ENCODE data around the gene KCTD1. TPM values are rescaled to one million over a fixed set of nuclear protein-coding genes. Genes with fewer than 3 reads are reported as not detected.

Gene KCTD1
- total and polyA plus RNA-seq, 10 of the 15 experiments (the other 5 are each of a cell fraction or from before 2014, with no cell fraction given) = 1.5 to 13.4 (median 5.5) TPM

GRCh38 chr18:26520974-26521373 is 27.4 kb downstream of the KCTD1 start:
- Histone ChIP-seq H3K9ac (ENCODE audit: control insufficient read depth, insufficient read depth, low read length) (no peak overlapping the region), H3K4me3 (no peak overlapping the region), H4K20me1 (ENCODE audit: control insufficient read depth, insufficient read depth) (no peaks in the 10 kb centered on the region), H3K27me3 (replicated peaks in 1 of 2; ENCODE audit: control insufficient read depth in 2 of 2, insufficient read depth in 2 of 2, low read length in 1 of 2) (no peaks in the 10 kb centered on the region), H3K79me2 (ENCODE audit: control insufficient read depth, insufficient read depth, low read length) (no peaks in the 10 kb centered on the region), H3K9me3 (replicated peaks; ENCODE audit: control insufficient read depth, insufficient read depth, low read length) (no peaks in the 10 kb centered on the region), H2AFZ (ENCODE audit: control insufficient read depth, low read depth, low read length) (no peak overlapping the region), H3K27ac (ENCODE audit: control insufficient read depth, insufficient read depth) (no peak overlapping the region), H3K4me2 (ENCODE audit: control insufficient read depth, insufficient read depth) (no peak overlapping the region), H3K36me3 (ENCODE audit: control insufficient read depth in 2 of 2, insufficient read depth in 2 of 2, low read length in 1 of 2) (no peaks in the 10 kb centered on the region), H3K4me1 (ENCODE audit: control insufficient read depth, insufficient read depth, low read length) (no peaks in the 10 kb centered on the region)
- WGBS (ENCODE audit: insufficient coverage, insufficient replicate concordance, low lambda C conversion rate, missing lambda C conversion rate) = 82% methylated on average over 3 of the region's 3 CpGs
- POLR2A ChIA-PET = no interaction called here
- no TSS peak for BruUV-seq (replicated peaks)
- CTCF ChIA-PET = interaction anchor here (0.6 to 2.4 kb wide), 4 partner anchors 27 to 137 kb away, joined by 3 to 5 read pairs (median 4); partner anchors contain the start of gene KCTD1
- TF ChIP-seq RAD21 (IDR thresholded peaks at IDR 0.05; ENCODE audit: insufficient read depth, low read depth, low read length) (no peak), FOXK2 (IDR thresholded peaks at IDR 0.05) (no peak), CTCF (IDR thresholded peaks at IDR 0.05 in 2 of 3, conservative IDR thresholded peaks at IDR 0.05 in 1 of 3; ENCODE audit: control insufficient read depth in 2 of 3, extremely low read depth in 1 of 3, insufficient read depth in 1 of 3, low read depth in 3 of 3, low read length in 3 of 3) (no peak), STAT1 (conservative IDR thresholded peaks at IDR 0.05) (no peak), ZBED1 (IDR thresholded peaks at IDR 0.05; ENCODE audit: borderline replicate concordance) (no peak), RCOR1 (conservative IDR thresholded peaks at IDR 0.05; ENCODE audit: low read depth, low read length) (no peak), NR2F1 (conservative IDR thresholded peaks at IDR 0.05) (no peak), RBBP5 (conservative IDR thresholded peaks at IDR 0.05) (no peak), SREBF2 (IDR thresholded peaks at IDR 0.05; ENCODE audit: low read length) (no peak)
- in situ Hi-C loops (cut with MboI) (no loop called here), intact Hi-C loops (cut with micrococcal nuclease; ENCODE audit: unreplicated experiment) (no loop called here)
- RAD21 ChIA-PET (ENCODE audit: unreplicated experiment) = no interaction called here
- ATAC-seq = no peak
- DNase-seq (ENCODE audit: low read depth, low spot score) = no peak
- SMC1A ChIA-PET (ENCODE audit: uncharacterized antibody, unreplicated experiment) = interaction anchor here (0.7 to 1.7 kb wide), 4 partner anchors 10 to 45 kb away, joined by 3 to 5 read pairs (median 4); no protein-coding TSS in a partner anchor
- no peak for FAIRE-seq
